Bronchial epithelial cell (primary cell): ENCODE data around the gene VAV3. TPM values are rescaled to one million over a fixed set of nuclear protein-coding genes. Genes with fewer than 3 reads are reported as not detected.
"Not testable (repeated sequence)": the region's sequence is repeated elsewhere in the genome, so short reads cannot be mapped to it uniquely, and the experiment has no call there.

Experiments
- DNase-seq: peaks from one replicate; pipeline ENCODE4 v3.0.0-alpha.2; 2010; ENCODE audit warnings: low read depth
- FAIRE-seq: peaks from 2 replicates; lab custom pipeline; 2011; peaks lifted over from hg19 to GRCh38; lab: Jason Lieb, UNC
- H3K27me3 ChIP-seq: 2 replicates; pipeline ENCODE4 v1.5.1; 2011; ENCODE audit warnings: low read length; ENCODE audit not compliant: control insufficient read depth, insufficient read depth
- H3K36me3 ChIP-seq: 2 replicates; pipeline ENCODE4 v1.5.1; 2011; ENCODE audit warnings: low read length; ENCODE audit not compliant: control insufficient read depth, insufficient read depth
- H3K4me3 ChIP-seq: 2 replicates; pipeline ENCODE4 v1.5.1; 2011; ENCODE audit warnings: mild to moderate bottlenecking, low read depth, low read length, control low read depth
- CTCF ChIP-seq: IDR thresholded peaks from 2 replicates; pipeline ENCODE4 v1.5.1; 2011; ENCODE audit warnings: mild to moderate bottlenecking, moderate library complexity, low read length, control low read depth, inconsistent platforms; ENCODE audit not compliant: insufficient read depth, severe bottlenecking
- total RNA-seq: library from RNA; depleted of rRNA; stranded (reverse); fragments of >200 nt; gene quantifications from 2 replicates; pipeline ENCODE4 v1.2.1, GENCODE V29; 2014

Gene VAV3
- total RNA-seq, 1 donor from 2014 or later, result 10.5 TPM

DNA sequence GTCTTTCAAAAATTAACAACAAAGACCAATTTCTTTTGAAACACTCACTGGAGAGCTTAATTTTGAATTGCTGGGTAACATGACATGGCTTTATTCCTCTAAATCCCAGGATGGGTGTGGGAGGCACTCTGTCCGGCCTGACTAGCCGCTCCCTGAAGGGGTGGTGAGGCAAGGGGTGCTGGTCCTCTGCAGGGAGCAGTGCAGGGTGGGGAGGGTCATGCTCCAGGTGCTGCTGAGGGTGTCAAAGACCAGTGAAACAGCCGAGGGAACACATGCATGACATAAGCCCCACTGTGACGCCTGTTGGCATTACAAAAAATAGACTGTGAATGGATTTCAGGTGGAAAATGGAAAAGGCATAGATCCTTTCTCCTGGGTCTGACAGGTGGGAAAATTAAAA is 223.7 kb downstream of the VAV3 start:
- Histone ChIP-seq H3K4me3 (no peak overlapping the region), H3K27me3 (no peaks in the 10 kb centered on the region), H3K36me3 (no peaks in the 10 kb centered on the region)
- no peak for DNase-seq
- no peak for TF ChIP-seq CTCF
- FAIRE-seq, result no peak

DNA sequence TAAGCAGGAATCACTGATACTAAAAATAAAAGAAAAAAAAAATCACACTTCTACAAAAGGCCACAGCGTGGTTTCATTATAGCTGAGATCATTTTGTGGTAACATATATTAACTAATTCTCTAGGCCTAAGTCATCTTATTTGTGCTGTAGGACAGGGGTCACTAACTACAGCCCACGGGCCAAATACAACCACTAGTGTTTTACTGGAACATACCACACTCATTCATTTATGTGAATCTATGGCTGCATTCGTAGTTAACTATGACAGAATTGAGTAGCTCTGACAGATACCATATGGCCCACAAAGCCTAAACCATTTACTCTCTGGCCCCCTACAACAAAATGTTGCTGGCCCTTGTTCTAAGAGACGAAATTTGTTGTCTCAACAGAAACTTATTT is 224.4 kb downstream of the VAV3 start:
- no peak for TF ChIP-seq CTCF
- H3K4me3 ChIP-seq, result no peak overlapping the region
- H3K27me3 ChIP-seq, result no peaks in the 10 kb centered on the region
- H3K36me3 ChIP-seq, result no peaks in the 10 kb centered on the region
- no peak for DNase-seq
- FAIRE-seq, result no peak

DNA sequence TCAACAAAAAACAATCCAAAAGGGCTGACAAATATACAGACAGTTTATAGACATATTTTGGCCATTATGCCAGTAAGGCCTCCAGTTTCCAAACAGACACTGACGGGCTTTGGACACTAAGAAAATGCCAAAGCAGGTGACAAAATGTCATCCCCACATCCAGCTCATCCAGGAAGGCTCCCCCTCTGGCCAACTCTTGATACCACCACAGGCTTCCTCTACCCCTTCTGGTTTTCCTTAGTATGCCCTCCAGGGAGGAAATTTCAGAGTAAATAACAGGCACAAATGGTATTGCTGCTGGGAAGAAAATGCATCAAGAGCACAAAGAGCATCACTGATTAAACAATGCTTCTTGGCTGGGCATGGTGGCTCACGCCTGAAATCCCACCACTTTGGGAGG is 225.3 kb downstream of the VAV3 start:
- Histone ChIP-seq H3K36me3 (no peaks in the 10 kb centered on the region), H3K4me3 (no peak overlapping the region), H3K27me3 (no peaks in the 10 kb centered on the region)
- peak; percentile 8 for TF ChIP-seq CTCF
- DNase-seq (no peak), FAIRE-seq (no peak)

GRCh38 chr1:107739201-107739600 is 225.8 kb downstream of the VAV3 start:
- no peak overlapping the region for H3K4me3 ChIP-seq
- no peaks in the 10 kb centered on the region for H3K27me3 ChIP-seq
- no peak for FAIRE-seq
- no peak for TF ChIP-seq CTCF
- no peaks in the 10 kb centered on the region for H3K36me3 ChIP-seq
- DNase-seq, result no peak

DNA sequence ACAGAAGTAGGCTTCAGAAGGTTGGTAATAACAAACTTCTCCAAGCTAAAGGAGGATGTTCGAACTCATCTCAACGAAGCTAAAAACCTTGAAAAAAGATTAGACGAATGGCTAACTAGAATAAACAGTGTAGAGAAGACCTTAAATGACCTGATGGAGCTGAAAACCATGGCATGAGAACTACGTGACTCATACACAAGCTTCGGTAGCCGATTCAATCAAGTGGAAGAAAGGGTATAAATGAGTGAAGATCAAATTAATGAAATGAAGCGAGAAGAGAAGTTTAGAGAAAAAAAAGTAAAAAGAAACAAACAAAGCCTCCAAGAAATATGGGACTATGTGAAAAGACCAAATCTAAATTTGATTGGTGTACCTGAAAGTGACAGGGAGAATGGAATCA is 231.6 kb downstream of the VAV3 start:
- H3K36me3 ChIP-seq, FAIRE-seq, DNase-seq, H3K27me3 ChIP-seq, H3K4me3 ChIP-seq: not testable (repeated sequence)

GRCh38 chr1:107727866-107728265 is 237.1 kb downstream of the VAV3 start:
- FAIRE-seq (no peak), DNase-seq (no peak)
- no peak for TF ChIP-seq CTCF
- Histone ChIP-seq H3K27me3 (no peaks in the 10 kb centered on the region), H3K36me3 (no peaks in the 10 kb centered on the region), H3K4me3 (no peak overlapping the region)
